Islet of Langerhans (tissue), 1 donor: ENCODE data around the gene CLDN7.
A peak's percentile ranks its signal among the peaks of the same experiment; 100 is the strongest.

Source experiments
- FAIRE-seq: peaks from one replicate; lab custom pipeline; 2011; peaks lifted over from hg19 to GRCh38; lab: Jason Lieb, UNC

Gene CLDN7

DNA sequence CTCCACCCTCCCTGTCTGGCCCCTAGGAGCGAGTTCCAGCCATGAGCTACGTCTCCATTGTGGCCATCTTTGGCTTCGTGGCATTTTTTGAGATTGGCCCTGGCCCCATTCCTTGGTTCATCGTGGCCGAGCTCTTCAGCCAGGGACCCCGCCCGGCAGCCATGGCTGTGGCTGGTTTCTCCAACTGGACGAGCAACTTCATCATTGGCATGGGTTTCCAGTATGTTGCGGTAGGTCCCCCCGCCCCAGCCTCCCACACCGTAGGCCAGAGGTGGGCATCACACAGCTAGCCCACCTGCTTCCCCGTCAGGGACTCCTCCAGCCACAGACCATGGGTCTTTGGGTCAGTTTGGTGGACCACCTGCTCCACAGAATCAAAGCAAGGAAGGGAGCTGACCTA is 23.4 kb upstream of the CLDN7 start:
- FAIRE-seq: no peak

DNA sequence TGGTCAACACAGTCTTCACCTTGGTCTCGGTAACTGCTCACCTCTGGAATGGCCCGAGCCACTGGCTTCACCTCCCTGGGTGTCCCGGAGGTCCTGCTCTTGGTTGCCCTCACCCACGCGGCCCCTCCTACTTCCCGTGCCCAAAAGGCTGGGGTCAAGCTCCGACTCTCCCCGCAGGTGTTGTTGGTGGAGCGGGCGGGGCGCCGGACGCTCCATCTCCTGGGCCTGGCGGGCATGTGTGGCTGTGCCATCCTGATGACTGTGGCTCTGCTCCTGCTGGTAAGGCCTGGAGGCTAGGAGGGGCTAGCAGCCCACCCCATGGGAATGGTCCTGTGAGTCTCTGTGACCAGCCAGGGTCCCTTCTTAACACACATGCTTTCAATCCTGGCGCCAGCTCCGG is 22.6 kb upstream of the CLDN7 start:
- no peak for FAIRE-seq

GRCh38 chr17:7283471-7284216 is 21.4 kb upstream of the CLDN7 start:
- no peak for FAIRE-seq

DNA sequence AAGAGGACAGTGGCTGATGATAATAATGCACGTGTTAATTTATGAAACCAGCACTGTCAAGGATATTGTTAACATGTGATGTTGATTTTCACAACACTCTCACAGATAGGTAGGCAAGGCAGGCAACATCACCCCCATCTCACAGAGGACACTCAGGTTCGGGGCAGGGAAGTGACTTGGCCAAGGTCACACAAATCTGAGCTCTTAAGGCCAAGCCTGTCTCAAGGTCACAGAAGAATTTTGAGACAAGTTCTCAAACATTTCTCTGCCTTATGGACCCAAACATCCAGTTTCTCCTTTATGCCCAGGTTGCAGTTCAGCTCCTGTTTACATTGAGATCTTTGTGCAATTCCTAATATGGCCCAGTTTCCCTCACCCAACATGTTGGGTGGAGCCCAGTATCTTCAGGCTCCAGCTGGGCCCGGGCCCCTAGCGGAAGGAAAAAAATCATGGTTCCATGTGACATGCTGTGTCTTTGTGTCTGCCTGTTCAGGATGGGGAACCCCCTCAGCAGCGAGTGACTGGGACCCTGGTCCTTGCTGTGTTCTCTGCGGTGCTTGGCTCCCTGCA is 20.6 kb upstream of the CLDN7 start:
- no peak for FAIRE-seq

DNA sequence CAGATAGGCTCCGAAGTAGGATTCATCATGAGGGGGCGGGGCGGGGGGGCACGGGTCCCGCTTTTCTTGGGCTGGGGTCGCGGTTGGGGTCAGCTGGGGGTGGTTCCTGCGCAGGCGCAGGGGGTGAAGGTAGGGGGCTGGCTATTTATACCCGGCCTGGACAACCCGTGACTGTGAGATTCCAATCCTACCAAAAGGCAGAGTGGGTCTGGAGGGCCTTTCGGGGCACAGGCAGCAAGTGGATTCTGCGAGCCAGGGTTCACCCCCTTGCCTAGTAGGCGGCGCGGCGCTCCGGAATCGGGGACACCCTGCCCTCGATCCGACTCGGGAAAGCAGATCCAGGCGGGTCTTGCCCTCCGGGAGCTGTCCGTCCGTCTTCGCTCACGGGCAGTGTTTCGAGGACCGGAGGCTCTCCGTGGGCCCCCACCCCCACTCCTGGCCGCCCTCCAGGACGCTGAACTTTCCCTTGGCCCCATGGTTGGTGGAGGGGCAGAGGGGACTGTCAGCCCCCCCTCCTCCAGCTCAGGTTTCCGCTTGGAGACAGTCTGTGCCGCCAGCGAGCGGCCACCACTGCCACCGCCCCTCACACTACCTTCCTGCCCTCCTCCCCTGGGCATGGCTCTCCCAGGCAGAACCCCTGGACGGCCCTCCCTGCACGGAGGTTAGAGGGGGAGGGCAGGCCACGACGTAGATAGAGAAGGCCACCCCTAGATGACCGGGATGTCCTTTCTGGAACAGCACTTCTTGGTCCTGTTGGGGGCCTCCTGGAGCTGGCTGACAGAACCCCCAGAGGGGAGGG is 19.9 kb upstream of the CLDN7 start:
- FAIRE-seq: no peak

DNA sequence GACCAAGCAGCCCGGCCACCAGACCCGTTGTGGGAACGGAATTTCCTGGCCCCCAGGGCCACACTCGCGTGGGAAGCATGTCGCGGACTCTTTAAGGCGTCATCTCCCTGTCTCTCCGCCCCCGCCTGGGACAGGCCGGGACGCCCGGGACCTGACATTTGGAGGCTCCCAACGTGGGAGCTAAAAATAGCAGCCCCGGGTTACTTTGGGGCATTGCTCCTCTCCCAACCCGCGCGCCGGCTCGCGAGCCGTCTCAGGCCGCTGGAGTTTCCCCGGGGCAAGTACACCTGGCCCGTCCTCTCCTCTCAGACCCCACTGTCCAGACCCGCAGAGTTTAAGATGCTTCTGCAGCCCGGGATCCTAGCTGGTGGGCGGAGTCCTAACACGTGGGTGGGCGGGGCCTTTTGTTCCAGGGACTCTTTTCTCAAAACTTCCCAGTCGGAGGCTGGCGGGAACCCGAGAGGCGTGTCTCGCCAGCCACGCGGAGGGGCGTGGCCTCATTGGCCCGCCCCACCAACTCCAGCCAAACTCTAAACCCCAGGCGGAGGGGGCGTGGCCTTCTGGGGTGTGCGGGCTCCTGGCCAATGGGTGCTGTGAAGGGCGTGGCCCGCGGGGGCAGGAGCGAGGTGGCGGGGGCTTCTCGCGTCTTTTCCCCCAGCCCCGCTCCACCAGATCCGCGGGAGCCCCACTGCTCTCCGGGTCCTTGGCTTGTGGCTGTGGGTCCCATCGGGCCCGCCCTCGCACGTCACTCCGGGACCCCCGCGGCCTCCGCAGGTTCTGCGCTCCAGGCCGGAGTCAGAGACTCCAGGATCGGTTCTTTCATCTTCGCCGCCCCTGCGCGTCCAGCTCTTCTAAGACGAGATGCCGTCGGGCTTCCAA is 19.0 kb upstream of the CLDN7 start, which contains the start of gene SLC2A4:
SLC2A4 (plus strand) TSS at position 645 of the 879 bp plus-strand sequence; CDS start at position 862, 217 bp downstream.
- FAIRE-seq: no peak

GRCh38 chr17:7280519-7281073 is 18.3 kb upstream of the CLDN7 start:
- FAIRE-seq: peak; percentile 45

GRCh38 chr17:7279448-7279847 is 17.2 kb upstream of the CLDN7 start:
- FAIRE-seq: no peak

DNA sequence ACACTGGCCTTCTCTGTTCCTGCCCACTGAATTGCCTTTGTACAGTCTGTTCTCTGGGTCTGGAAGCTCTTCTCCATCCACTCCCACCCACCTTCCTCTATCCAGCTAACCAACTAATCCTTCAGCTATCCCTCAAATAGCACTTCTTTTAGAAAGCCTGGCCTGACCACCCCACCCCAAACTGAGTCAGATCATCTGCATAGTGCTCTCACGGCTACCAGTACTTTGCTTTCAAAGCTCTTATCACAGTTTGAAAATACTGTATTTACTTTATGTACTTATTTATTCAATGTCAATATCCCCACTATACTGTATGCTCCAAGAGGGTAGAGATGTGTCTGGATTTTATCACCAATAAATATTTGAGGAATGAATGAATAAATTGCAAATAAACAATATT is 4.5 kb upstream of the CLDN7 start:
- no peak for FAIRE-seq

DNA sequence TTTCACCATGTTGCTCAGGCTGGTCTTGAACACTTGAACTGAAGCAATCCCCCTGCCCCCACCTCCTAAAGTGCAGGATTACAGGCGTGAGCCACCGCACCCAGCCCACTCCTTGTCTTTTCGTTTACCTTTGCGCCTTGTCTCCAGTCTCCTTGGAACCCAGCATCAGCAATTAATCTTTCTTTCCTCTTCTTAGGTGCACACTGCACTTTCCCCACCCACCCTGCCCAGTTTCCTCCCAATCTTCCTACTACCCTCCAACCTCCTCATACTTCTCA is 1.5 kb upstream of the CLDN7 start:
- no peak for FAIRE-seq

GRCh38 chr17:7262935-7263800 is 890 bp upstream of the CLDN7 start:
- no peak for FAIRE-seq

DNA sequence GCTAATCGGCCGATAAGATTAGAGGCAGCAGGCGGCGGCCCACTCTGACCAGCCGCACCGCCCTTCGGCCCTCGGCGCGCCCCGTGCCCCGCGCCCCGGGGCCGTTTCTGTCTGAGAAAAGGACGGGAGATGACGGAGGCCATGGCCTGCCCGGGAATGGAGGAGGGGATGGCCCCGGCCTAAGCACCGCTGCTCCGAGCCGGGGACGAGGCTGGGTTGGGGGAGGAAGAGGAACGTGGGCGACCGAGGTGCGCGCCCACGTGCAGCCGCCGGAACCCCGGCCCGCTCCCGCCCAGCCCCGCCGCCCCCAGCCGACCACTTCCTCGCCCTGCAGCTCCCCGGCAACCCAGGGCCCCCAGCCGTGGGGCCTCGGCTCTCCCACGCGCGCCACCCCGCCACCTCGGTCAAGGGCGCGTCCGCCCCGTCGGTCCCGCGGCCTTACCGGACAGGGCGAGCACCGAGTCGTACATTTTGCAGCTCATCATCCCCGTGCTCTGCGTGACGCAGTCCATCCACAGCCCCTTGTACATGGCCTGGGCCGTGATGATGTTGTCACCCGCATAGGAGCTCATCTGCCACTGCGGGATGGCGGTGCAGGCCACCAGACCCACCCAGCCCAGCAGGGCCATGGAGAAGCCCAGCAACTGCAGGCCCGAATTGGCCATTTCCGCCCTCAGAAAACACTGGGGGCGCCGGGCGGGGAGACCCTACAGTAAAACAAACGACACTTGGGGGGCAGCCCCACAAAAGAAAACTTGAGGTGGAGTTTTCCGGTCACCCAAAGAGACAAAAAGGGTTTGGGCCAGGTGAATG is 693 bp downstream of the CLDN7 start:
- no peak for FAIRE-seq

GRCh38 chr17:7260651-7261378 is 1.5 kb downstream of the CLDN7 start:
- FAIRE-seq: no peak

- FAIRE-seq: no peak
Measured at GRCh38 chr17:7260151-7260550, 2.1 kb downstream of the CLDN7 start.

DNA sequence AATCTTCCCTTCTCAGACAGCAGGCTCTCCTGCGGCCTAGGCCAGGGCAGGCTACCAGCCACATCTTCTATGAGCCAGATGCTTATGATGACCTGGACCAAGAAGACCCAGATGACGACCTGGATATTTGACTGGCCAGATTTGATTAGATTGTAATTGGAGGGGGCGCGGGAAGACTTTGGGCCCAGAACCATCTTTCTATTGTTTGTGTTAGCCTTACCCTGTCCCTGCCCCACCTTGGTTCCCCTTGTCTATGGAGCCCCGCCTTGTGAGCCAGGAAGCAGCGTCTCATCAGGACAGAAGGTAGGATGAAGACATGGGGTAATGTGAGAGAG is 2.8 kb downstream of the CLDN7 start:
- FAIRE-seq: no peak

GRCh38 chr17:7258731-7259554 is 3.3 kb downstream of the CLDN7 start:
- no peak for FAIRE-seq

- no peak for FAIRE-seq
Measured at GRCh38 chr17:7256766-7257456, 5.4 kb downstream of the CLDN7 start.

DNA sequence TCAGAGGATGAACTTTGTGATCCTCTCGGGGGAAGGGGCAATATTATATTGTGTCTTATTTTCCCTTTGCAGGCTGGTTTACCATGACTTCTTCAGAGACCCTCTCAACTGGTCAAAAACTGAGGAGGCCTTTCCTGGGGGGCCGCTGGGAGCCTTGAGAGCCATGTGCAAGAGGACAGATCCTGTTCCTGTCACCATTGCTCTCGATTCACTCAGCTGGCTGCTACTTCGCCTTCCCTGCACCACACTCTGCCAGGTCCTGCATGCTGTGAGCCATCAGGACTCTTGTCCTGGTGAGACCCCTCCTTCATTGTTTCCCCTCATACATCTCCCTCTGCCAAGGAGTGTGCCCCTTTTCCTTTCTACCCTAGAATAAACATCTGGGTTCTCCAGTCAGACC is 7.8 kb downstream of the CLDN7 start:
- no peak for FAIRE-seq
